SK-MEL-5 (cell line): ENCODE data around the gene PCNX3. TPM values are rescaled to one million over a fixed set of nuclear protein-coding genes. Genes with fewer than 3 reads are reported as not detected.

Experiments used
- DNase-seq: peaks from one replicate; pipeline ENCODE4 v3.0.0-alpha.2; 2016; ENCODE audit warnings: low read depth, low spot score
- in situ Hi-C: cut with HindIII; loops from 2 replicates; pipeline ENCODE4 v1.10.0; 2016; ENCODE audit warnings: low sequenced_read_pairs, high pct_unique_total_duplicates, low pct_unique_long_range_greater_than_20kb
- polyA plus RNA-seq, 2 experiments: library from polyadenylated mRNA; depleted of rRNA; stranded (reverse); fragments of >200 nt; gene quantifications; 2 replicates each; pipeline ENCODE4 v1.2.3, GENCODE V29; 2015
- total RNA-seq: library from RNA; depleted of rRNA; stranded (reverse); fragments of >200 nt; shearing (Covaris generic); gene quantifications from 2 replicates; pipeline ENCODE4 v1.2.3, GENCODE V29; 2014; rRNA removed

PCNX3 gene
- 10.4 and 11.3 TPM in 2 replicates for total RNA-seq
- 48.3 and 57.7 TPM in 2 replicates for polyA plus RNA-seq (2015; cell fraction: cytosol; rRNA removed)
- polyA plus RNA-seq (2015; cell fraction: nucleus; rRNA removed) = 85.9 and 90.5 TPM in 2 replicates

- in situ Hi-C loops = no loop called here
These were observed at the start of gene PCNX3 for GRCh38 chr11:65615229-65615949. Gene PCNX3 (plus strand): TSS chr11:65615776. CDS start chr11:65616312, 536 bp downstream.

GRCh38 chr11:65569164-65569972 is 46.2 kb upstream of the PCNX3 start:
- DNase-seq = no peak
- in situ Hi-C loops = no loop called here

More at GRCh38 chr11:65615229-65615949, at the start of gene PCNX3:
- DNase-seq = peak; percentile 99

DNA sequence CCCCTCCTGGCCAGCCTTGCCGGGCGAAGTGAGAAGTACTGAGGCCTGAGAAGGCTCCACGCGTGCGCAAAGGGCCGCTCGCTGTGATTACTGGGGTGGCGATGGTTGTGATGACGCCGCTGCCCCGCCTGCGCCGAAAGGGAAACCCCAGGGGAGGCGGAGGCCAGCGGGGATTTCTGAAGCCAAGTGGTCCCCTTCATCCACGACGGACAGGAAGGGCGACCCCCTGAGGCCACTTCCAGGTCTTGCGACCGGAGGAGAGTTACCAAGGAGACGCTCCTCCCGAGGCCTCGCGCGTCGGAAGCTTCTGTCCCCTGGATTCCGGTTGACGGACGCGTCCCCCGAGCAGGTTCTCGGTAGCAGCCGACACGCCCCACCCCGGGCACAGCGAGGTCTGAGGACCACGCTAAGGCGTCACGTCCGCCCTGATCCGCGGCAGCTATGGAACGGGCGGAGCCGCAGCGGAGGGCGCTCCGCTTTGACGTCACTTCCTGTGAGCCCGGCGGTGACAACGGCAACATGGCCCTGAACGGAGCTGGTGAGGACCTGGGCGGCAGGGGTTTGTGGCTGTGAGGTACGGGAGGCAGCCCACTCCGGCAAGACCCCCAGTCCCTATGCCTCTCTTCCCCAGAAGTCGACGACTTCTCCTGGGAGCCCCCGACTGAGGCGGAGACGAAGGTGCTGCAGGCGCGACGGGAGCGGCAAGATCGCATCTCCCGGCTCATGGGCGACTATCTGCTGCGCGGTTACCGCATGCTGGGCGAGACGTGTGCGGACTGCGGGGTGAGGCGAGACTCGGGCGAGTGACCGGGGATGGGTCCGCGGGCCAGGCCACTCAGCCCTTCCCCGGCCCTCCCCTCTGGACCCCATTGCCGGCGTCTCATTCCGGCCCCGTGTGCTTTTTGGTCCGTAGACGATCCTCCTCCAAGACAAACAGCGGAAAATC is 45.3 kb upstream of the PCNX3 start, which contains the start of gene ZNRD2:
Gene ZNRD2 (plus strand): TSS at position 505 of the 946 bp plus-strand sequence. CDS start 15 bp downstream, at position 520.
- DNase-seq = peak; percentile 96
- in situ Hi-C loops = no loop called here

GRCh38 chr11:65571420-65571819 is 44.2 kb upstream of the PCNX3 start:
- in situ Hi-C loops = no loop called here
- DNase-seq = no peak

DNA sequence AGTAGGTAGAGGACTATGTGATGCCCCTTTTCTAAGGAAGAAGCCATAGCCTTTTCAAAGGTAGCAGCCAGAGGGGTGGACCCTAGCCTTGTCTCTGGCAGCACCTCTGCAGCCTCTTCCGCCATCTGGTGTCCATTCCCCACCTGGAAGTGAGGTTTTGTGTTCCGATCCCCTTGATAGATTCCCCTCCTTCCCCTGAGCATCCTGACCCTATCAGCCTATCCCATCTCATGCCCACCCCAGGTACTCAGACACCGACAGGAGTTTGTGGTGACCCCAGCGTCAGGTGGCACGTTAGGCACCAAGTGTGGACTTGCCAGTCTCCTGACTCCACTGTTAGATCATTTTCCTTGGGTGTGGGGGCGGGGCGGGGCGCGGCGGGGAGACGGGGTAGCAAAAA is 43.6 kb upstream of the PCNX3 start:
- in situ Hi-C loops = no loop called here

GRCh38 chr11:65572356-65573051 is 43.1 kb upstream of the PCNX3 start, which contains the start of gene FAM89B:
Gene FAM89B (plus strand): TSS chr11:65572538. CDS start chr11:65572670, 132 bp downstream.
- in situ Hi-C loops = no loop called here
- DNase-seq = peak; percentile 76

More for the DNA sequence above, 43.6 kb upstream of the PCNX3 start:
- peak; percentile 49 for DNase-seq

GRCh38 chr11:65573391-65574079 is 42.0 kb upstream of the PCNX3 start:
- in situ Hi-C loops = no loop called here
- DNase-seq = no peak

GRCh38 chr11:65574109-65574810 is 41.3 kb upstream of the PCNX3 start:
- DNase-seq = peak; percentile 74
- in situ Hi-C loops = no loop called here

GRCh38 chr11:65574811-65575567 is 40.6 kb upstream of the PCNX3 start:
- in situ Hi-C loops = no loop called here
- no peak for DNase-seq

DNA sequence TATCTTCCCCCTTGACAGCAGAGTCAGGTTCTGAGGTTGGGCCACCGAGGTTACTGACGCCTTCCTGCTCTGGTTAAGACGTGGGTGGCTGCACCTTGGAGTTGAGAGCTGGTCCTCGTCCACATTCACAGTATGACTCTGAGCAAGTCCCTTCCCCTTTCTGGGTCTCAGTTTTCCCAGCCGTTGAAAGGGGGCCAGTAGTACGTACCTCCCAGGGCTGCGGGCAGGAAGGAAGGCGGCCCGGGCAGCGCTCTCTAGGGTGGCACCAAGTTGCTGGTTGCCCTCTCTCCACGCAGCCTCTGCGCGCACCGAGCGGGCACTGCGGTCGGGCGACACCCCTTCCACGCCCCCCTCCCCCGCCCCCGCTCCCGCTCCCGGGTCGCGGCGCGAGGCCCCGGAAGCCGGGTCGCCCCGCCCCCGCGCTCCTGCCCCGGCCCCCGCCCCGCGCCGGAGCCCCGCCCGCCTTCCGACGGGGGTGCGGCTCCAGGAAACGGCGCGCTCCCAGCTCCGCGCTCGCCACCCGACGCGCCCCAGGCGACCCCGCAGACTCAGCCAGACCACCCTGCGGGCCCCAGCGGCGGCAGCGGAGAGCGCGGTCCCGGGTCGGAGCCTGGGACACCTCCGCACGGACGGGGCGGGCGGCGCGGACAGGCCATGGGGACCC is 39.9 kb upstream of the PCNX3 start, which contains the start of gene EHBP1L1:
Gene EHBP1L1 (plus strand): TSS at position 486 of the 664 bp plus-strand sequence. CDS start 250 bp downstream, outside the sequence.
- in situ Hi-C loops = no loop called here
- peak; percentile 43 for DNase-seq

DNA sequence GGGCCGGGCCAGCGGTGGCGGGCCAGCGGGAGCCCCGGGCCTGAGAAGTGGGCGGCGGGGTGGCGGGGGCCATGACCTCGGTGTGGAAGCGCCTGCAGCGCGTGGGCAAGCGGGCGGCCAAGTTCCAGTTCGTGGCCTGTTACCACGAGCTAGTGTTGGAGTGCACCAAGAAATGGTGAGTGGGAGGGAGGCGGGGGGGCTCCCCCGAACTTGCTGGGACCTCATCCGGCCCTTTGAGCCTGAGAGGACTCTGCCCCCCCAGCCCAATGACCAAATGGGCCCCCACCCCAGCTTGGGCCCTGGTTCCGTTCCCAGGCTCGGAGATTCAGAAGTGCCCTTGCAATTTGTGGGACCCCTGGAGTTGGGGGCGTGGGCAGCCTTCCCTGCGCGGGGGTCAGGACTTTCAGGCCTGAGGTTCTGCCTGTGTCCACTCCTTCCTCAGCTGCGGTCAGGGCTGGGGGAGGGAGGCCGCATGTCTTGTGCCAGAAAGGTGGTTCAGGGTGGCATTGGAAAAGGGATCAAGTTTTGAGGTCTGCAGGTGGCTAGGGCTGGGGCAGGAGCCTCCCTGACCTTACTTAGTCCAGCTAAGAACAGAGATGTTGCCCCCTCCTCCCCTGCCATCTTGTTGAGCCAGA is 39.2 kb upstream of the PCNX3 start:
- in situ Hi-C loops = no loop called here
- no peak for DNase-seq

DNA sequence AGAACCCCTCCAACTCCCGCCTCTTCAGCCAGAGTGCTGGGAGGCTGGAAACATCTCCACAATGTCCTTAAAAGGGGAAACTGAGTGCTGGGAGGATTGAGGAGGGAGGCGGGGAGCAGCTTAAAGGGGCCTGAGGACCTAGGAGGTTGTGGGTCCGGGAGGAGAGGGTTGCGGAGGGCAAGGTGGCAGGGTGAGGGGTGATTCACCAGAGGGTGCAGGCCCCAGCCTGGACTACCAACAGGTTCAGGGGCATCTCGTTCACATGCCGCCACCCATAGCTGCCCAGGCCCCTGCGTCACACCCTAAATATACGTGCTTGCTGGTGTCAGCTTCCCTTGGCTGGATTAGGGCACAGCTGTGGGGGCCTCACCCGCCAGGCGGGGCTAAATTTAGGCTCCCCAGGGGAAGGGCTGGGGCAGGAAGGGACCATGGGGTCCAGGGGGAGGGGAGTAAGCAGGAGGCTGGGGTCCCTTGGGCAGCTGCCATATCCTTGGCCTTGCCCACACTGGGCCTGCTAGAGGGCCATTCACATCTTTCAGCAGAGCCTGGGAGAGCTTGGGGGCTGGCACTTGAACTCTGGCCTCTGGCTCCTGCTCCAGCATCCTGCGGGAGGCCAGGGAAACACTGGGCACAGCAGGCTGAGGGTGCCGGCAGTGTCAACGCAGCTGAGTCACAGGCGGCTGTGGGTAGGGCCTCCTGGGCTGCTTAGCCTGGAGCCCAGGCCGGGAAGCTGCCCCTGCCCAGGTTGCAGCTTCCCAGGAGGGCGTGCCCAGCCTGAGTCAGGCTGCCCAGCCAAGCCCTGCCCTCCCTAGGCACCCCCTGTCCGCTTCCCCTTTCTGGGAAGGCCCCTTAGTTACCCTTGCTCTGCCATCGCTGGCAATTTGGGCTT is 38.5 kb upstream of the PCNX3 start:
- in situ Hi-C loops = no loop called here
- no peak for DNase-seq

- in situ Hi-C loops = no loop called here
- DNase-seq = no peak
These were observed 37.8 kb upstream of the PCNX3 start for GRCh38 chr11:65577756-65578109.
